MM.1S (cell line): Measurements from ENCODE around the gene NELFB.

ENCODE experiments used
- DNase-seq: peaks from one replicate; pipeline ENCODE4 v3.0.0-alpha.2; 2015
- H2AFZ ChIP-seq: fragments of 300-600 bp; sonication (generic); 2 replicates; pipeline ENCODE4 v1.6.0; 2016; ENCODE audit warnings: antibody characterized with exemption, low read length
- H3F3A ChIP-seq: fragments of 300-600 bp; sonication (generic); 2 replicates; pipeline ENCODE4 v1.6.1; 2016; ENCODE audit warnings: mild to moderate bottlenecking, antibody characterized with exemption, low read length, moderate library complexity, mixed read lengths; ENCODE audit not compliant: insufficient read depth
- H3K27ac ChIP-seq: fragments of 300-600 bp; sonication (generic); 2 replicates; pipeline ENCODE4 v1.5.1; 2016; ENCODE audit warnings: mild to moderate bottlenecking, low read length
- H3K27me3 ChIP-seq: fragments of 300-600 bp; sonication (generic); replicated peaks from 2 replicates; pipeline ENCODE4 v1.6.0; 2016; ENCODE audit warnings: low read length; ENCODE audit not compliant: insufficient read depth
- H3K36me3 ChIP-seq: fragments of 300-600 bp; sonication (generic); replicated peaks from 2 replicates; pipeline ENCODE4 v1.6.1; 2016; ENCODE audit warnings: mild to moderate bottlenecking, low read length, mixed read lengths; ENCODE audit not compliant: insufficient read depth
- H3K4me1 ChIP-seq: fragments of 300-600 bp; sonication (generic); 2 replicates; pipeline ENCODE4 v1.6.1; 2016; ENCODE audit warnings: low read length, mixed read lengths
- H3K4me2 ChIP-seq: fragments of 300-600 bp; sonication (generic); 2 replicates; pipeline ENCODE4 v1.6.0; 2016; ENCODE audit warnings: low read depth, low read length
- H3K4me3 ChIP-seq: fragments of 300-600 bp; sonication (generic); 2 replicates; pipeline ENCODE4 v1.5.1; 2016; ENCODE audit warnings: low read length, mixed read lengths
- H3K79me2 ChIP-seq: fragments of 300-600 bp; sonication (generic); 2 replicates; pipeline ENCODE4 v1.6.1; 2016; ENCODE audit warnings: mixed run types, low read length, mixed read lengths
- H3K9ac ChIP-seq: fragments of 300-600 bp; sonication (generic); 2 replicates; pipeline ENCODE4 v1.6.1; 2016; ENCODE audit warnings: low read length, mixed read lengths
- H3K9me2 ChIP-seq: fragments of 300-600 bp; sonication (generic); replicated peaks from 2 replicates; pipeline ENCODE4 v1.6.1; 2016; ENCODE audit warnings: mild to moderate bottlenecking, low read length, mixed read lengths; ENCODE audit not compliant: insufficient read depth
- H3K9me3 ChIP-seq: fragments of 300-600 bp; sonication (generic); replicated peaks from 2 replicates; pipeline ENCODE4 v1.6.1; 2016; ENCODE audit warnings: mild to moderate bottlenecking, low read length, mixed read lengths; ENCODE audit not compliant: insufficient read depth
- H4K20me1 ChIP-seq: fragments of 300-600 bp; sonication (generic); 2 replicates; pipeline ENCODE4 v1.6.1; 2016; ENCODE audit warnings: mild to moderate bottlenecking, low read length, moderate library complexity, mixed read lengths; ENCODE audit not compliant: insufficient read depth
- EZH2 ChIP-seq: fragments of 300-600 bp; sonication (generic); optimal IDR thresholded peaks from 2 replicates; pipeline ENCODE3; 2017; ENCODE audit warnings: low read depth, mild to moderate bottlenecking, antibody characterized with exemption, low read length, mixed read lengths
- EZH2phosphoT487 ChIP-seq: fragments of 300-600 bp; sonication (generic); IDR thresholded peaks from 2 replicates; pipeline ENCODE4 v1.6.1; 2018; ENCODE audit warnings: antibody characterized with exemption, low read length
- TF ChIP-seq, protein P1 (sequence below): fragments of 300-600 bp; sonication (generic); IDR thresholded peaks from 2 replicates; pipeline ENCODE4 v1.5.1; 2016; ENCODE audit warnings: antibody characterized with exemption, low read length, mixed read lengths

Gene NELFB

DNA sequence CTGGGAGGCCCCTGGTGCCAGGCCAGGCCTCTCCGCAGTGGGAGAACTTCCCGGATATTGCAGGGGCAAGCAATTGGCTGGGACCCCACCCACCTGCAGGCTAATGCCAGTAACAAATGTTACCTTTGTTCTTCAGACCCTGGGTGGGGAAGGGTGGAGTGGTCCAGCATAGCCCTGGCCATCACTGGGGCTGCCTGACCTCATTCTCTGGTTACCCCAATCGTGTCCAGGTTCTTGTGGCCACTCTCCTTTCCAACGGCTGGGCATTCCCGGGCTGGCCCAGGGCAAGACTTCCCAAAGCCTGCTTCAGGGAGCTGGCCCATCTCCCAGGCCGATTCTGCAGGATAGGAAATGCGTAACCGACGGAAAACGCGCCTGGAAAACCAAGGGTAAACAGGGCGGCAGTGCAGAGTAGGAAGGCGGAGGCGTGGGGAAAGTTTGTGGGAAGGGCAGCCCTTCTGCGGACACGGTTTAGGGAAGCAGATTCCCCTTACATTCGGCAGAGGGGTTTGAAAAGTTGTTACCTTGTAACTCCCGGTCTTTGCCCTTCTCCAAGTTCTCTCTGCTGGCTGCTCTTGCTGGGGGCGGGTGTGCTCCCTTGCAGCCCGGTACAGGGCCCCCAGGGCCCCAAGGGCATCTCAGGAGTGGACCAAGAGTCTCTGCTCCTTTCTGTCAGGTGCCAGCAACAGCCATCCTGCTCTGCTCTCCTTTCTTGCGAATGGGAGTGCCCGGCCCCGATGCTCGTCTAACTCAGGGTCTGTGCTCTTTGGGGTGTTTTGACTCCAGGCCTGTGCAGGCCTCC is 43.5 kb downstream of the NELFB start:
- H3K9me3 ChIP-seq = no peaks in the 10 kb centered on the region
- H3K27me3 ChIP-seq = peaks cover 67% of the 10 kb centered on the region
- DNase-seq = no peak
- no peak overlapping the region for H3K4me2 ChIP-seq
- no peaks in the 10 kb centered on the region for H3K36me3 ChIP-seq
- H3K27ac ChIP-seq = no peak overlapping the region
- H3K9ac ChIP-seq = no peak overlapping the region
- no peaks in the 10 kb centered on the region for H4K20me1 ChIP-seq
- no peaks in the 10 kb centered on the region for H3K9me2 ChIP-seq
- H3F3A ChIP-seq = peaks cover 7% of the 10 kb centered on the region; the same call in 1 of the 2 replicates
- no peak for TF ChIP-seq EZH2phosphoT487
- 0 out of 2 replicates have a peak, but pooled peaks cover 3% of the 10 kb centered on the region for H3K4me1 ChIP-seq
- no peaks in the 10 kb centered on the region for H3K79me2 ChIP-seq
- no peak overlapping the region for H3K4me3 ChIP-seq
- no peak overlapping the region for H2AFZ ChIP-seq

DNA sequence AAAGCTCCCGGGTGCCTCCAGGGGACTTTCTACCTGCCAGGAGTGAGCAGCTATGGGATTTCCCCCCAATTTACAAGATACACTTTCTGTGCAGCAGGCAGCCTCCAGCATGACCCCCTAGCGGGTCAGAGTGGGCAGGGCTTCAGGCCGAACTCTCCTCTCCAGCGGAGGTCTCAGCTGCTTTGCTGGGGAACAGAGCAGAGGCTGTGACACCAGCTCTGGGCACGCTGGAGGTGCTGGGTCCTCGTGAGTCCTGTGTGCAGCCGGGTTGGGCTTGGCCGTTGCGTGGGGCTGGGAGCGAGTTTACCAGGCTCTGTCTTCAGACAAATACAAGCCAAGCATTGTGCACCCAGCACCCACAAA is 44.1 kb downstream of the NELFB start:
- Histone ChIP-seq H3K27me3 (peaks cover 61% of the 10 kb centered on the region), H3K9me2 (no peaks in the 10 kb centered on the region), H3K4me3 (no peak overlapping the region), H3K27ac (no peak overlapping the region), H3K4me1 (0 out of 2 replicates have a peak, but pooled peaks cover 3% of the 10 kb centered on the region), H2AFZ (no peak overlapping the region), H4K20me1 (no peaks in the 10 kb centered on the region), H3K4me2 (no peak overlapping the region), H3K79me2 (no peaks in the 10 kb centered on the region), H3F3A (peaks cover 7% of the 10 kb centered on the region; the same call in 1 of the 2 replicates), H3K9ac (no peak overlapping the region), H3K36me3 (no peaks in the 10 kb centered on the region), H3K9me3 (no peaks in the 10 kb centered on the region)
- no peak for DNase-seq
- TF ChIP-seq, protein P1, sequence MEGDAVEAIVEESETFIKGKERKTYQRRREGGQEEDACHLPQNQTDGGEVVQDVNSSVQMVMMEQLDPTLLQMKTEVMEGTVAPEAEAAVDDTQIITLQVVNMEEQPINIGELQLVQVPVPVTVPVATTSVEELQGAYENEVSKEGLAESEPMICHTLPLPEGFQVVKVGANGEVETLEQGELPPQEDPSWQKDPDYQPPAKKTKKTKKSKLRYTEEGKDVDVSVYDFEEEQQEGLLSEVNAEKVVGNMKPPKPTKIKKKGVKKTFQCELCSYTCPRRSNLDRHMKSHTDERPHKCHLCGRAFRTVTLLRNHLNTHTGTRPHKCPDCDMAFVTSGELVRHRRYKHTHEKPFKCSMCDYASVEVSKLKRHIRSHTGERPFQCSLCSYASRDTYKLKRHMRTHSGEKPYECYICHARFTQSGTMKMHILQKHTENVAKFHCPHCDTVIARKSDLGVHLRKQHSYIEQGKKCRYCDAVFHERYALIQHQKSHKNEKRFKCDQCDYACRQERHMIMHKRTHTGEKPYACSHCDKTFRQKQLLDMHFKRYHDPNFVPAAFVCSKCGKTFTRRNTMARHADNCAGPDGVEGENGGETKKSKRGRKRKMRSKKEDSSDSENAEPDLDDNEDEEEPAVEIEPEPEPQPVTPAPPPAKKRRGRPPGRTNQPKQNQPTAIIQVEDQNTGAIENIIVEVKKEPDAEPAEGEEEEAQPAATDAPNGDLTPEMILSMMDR = no peak
- TF ChIP-seq EZH2 (no peak), EZH2phosphoT487 (no peak)

DNA sequence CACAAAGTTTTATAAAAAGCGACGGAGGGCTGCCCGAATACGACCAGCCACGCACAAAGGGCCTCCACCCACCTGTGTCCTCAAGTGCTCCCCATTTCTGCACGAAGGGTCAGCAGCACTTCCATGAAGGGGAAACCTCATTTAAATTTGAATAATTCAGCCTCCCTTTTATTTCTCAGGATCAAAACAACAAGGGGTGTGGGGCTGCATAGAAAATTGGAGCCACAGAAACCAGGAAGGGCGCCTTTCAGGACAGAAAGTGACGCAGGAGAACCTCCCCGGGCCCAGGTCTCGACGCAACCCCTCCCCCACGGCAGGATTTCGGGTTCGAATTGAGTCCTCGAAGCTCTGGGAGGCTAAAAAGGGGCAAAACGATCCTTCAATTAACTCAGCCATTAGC is 44.8 kb downstream of the NELFB start:
- Histone ChIP-seq H3K79me2 (no peaks in the 10 kb centered on the region), H3K9ac (no peak overlapping the region), H3K4me1 (0 out of 2 replicates have a peak, but pooled peaks cover 3% of the 10 kb centered on the region), H3K4me2 (no peak overlapping the region), H3K9me2 (no peaks in the 10 kb centered on the region), H3K9me3 (no peaks in the 10 kb centered on the region), H3K4me3 (no peak overlapping the region), H3F3A (peaks cover 7% of the 10 kb centered on the region; the same call in 1 of the 2 replicates), H3K27ac (no peak overlapping the region), H2AFZ (no peak overlapping the region), H3K36me3 (no peaks in the 10 kb centered on the region), H3K27me3 (peaks cover 54% of the 10 kb centered on the region), H4K20me1 (no peaks in the 10 kb centered on the region)
- no peak for DNase-seq
- TF ChIP-seq, protein P1 = no peak
- TF ChIP-seq EZH2phosphoT487 (no peak), EZH2 (no peak)

DNA sequence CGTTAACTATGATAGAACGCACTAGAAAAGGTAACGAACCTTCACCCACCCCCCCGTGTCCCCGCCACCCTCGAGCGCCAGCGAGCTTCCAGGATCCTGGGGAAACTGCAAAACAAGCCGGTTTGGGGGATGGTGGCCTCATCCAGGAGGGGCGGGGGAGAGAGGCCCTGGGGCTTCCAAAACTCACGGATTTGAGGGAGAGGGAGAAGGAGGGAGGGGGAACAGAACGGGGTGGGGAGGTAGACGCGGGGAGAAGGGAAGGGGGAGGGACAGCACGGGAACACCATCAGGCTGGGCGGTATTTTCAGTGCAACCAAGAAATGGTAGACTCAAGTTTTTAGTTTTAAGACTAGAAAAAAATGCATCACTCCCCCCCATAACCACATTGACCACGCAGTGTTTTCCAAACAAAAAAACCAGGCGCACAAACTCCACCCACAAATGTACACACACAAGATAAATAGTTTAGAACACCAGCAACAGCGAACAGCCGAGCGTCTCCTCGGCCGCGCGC is 45.5 kb downstream of the NELFB start:
- no peaks in the 10 kb centered on the region for H3K9me2 ChIP-seq
- H4K20me1 ChIP-seq = no peaks in the 10 kb centered on the region
- H3K27me3 ChIP-seq = peaks cover 52% of the 10 kb centered on the region
- 0 out of 2 replicates have a peak, but pooled peaks cover 3% of the 10 kb centered on the region for H3K4me1 ChIP-seq
- no peaks in the 10 kb centered on the region for H3K9me3 ChIP-seq
- no peak overlapping the region for H3K4me2 ChIP-seq
- H3K27ac ChIP-seq = no peak overlapping the region
- TF ChIP-seq, protein P1 = no peak
- no peak for TF ChIP-seq EZH2phosphoT487
- TF ChIP-seq EZH2 = no peak
- H3K79me2 ChIP-seq = no peaks in the 10 kb centered on the region
- no peak overlapping the region for H2AFZ ChIP-seq
- DNase-seq = no peak
- H3F3A ChIP-seq = peaks cover 7% of the 10 kb centered on the region; the same call in 1 of the 2 replicates
- H3K36me3 ChIP-seq = no peaks in the 10 kb centered on the region
- no peak overlapping the region for H3K9ac ChIP-seq
- H3K4me3 ChIP-seq = no peak overlapping the region
